IMR-90 (cell line): ENCODE measurements around the gene LAMA4. TPM values are rescaled to one million over a fixed set of nuclear protein-coding genes. Genes with fewer than 3 reads are reported as not detected.

Source experiments
- ATAC-seq: fragments of 200-7000 bp; cut with Tn5 transposase; 2 replicates; pipeline ENCODE4 v1.9.1; 2020; ENCODE audit warnings: low read depth, mild to moderate bottlenecking, moderate library complexity
- BruUV-seq: library from RNA; stranded (reverse); fragments of 400-500 nt; replicated peaks from 2 replicates; lab custom pipeline; 2021; lab: Mats Ljungman, UMichigan
- CTCF ChIA-PET: fragments of 300-600 bp; formaldehyde crosslinking; extraction: SDS; loops from one replicate; lab custom pipeline; 2021; ENCODE audit warnings: antibody characterized with exemption; lab: Yijun Ruan, JAX
- POLR2A ChIA-PET: fragments of 300-600 bp; sonication (Branson Sonifier 250); formaldehyde crosslinking; loops from one replicate; lab custom pipeline; 2022; ENCODE audit warnings: antibody characterized with exemption; ENCODE audit not compliant: unreplicated experiment; lab: Charles Lee
- DNase-seq: peaks from one replicate; pipeline ENCODE4 v3.0.0; 2013
- H2AFZ ChIP-seq: replicated peaks from 2 replicates; pipeline ENCODE3; 2013; ENCODE audit warnings: low read length, mild to moderate bottlenecking; ENCODE audit not compliant: poor library complexity
- H2AK5ac ChIP-seq: 2 replicates; pipeline ENCODE4 v1.6.1; 2013; ENCODE audit warnings: low read depth, low read length, inconsistent platforms
- H2AK9ac ChIP-seq: replicated peaks from 2 replicates; pipeline ENCODE3; 2013; ENCODE audit warnings: mild to moderate bottlenecking, low read depth, low read length, moderate library complexity; ENCODE audit not compliant: poor library complexity
- H2BK120ac ChIP-seq: 2 replicates; pipeline ENCODE4 v1.6.1; 2013; ENCODE audit warnings: low read depth, low read length, inconsistent platforms
- H2BK15ac ChIP-seq: 3 replicates; pipeline ENCODE4 v1.6.1; 2013; ENCODE audit warnings: low read depth, low read length, inconsistent platforms
- H2BK20ac ChIP-seq: 2 replicates; pipeline ENCODE4 v1.6.1; 2013; ENCODE audit warnings: low read depth, mild to moderate bottlenecking, inconsistent platforms, low read length, moderate library complexity
- H2BK5ac ChIP-seq: 2 replicates; pipeline ENCODE4 v1.6.1; 2013; ENCODE audit warnings: mild to moderate bottlenecking, low read depth, low read length, inconsistent platforms; ENCODE audit not compliant: poor library complexity, severe bottlenecking
- H3K14ac ChIP-seq: replicated peaks from 2 replicates; pipeline ENCODE4 v1.6.1; 2013; ENCODE audit warnings: low read depth, low read length, inconsistent platforms
- H3K18ac ChIP-seq: 2 replicates; pipeline ENCODE4 v1.6.1; 2013; ENCODE audit warnings: low read depth, low read length, control low read depth
- H3K23ac ChIP-seq: 2 replicates; pipeline ENCODE4 v1.6.1; 2013; ENCODE audit warnings: low read depth, low read length, inconsistent platforms
- H3K27ac ChIP-seq: 2 replicates; pipeline ENCODE4 v1.5.1; 2013; ENCODE audit warnings: mild to moderate bottlenecking, control low read depth, low read length; ENCODE audit not compliant: insufficient read depth
- H3K27me3 ChIP-seq: 2 replicates; pipeline ENCODE4 v1.6.1; 2013; ENCODE audit warnings: low read length; ENCODE audit not compliant: control insufficient read depth, insufficient read depth
- H3K36me3 ChIP-seq: 2 replicates; pipeline ENCODE4 v1.6.1; 2013; ENCODE audit warnings: low read length, mixed read lengths; ENCODE audit not compliant: control insufficient read depth, insufficient read depth
- H3K4ac ChIP-seq: 2 replicates; pipeline ENCODE4 v1.6.1; 2013; ENCODE audit warnings: low read depth, low read length, inconsistent platforms
- H3K4me1 ChIP-seq: 2 replicates; pipeline ENCODE4 v1.6.1; 2013; ENCODE audit warnings: low read length, mixed read lengths; ENCODE audit not compliant: control insufficient read depth, insufficient read depth
- H3K4me2 ChIP-seq: 2 replicates; pipeline ENCODE4 v1.6.1; 2013; ENCODE audit warnings: low read depth, mild to moderate bottlenecking, control low read depth, low read length, moderate library complexity
- H3K4me3 ChIP-seq: 2 replicates; pipeline ENCODE4 v1.5.1; 2013; ENCODE audit warnings: low read depth, mild to moderate bottlenecking, control low read depth, low read length, moderate library complexity; ENCODE audit not compliant: insufficient read depth
- H3K56ac ChIP-seq: 2 replicates; pipeline ENCODE4 v1.6.1; 2013; ENCODE audit warnings: low read length, inconsistent platforms; ENCODE audit not compliant: insufficient read depth; ENCODE audit errors: extremely low read depth
- H3K79me1 ChIP-seq, 2 experiments: 2 replicates each; pipeline ENCODE4 v1.6.1; 2013; ENCODE audit warnings: low read length in 2 of 2, inconsistent platforms in 1 of 2, low read depth in 1 of 2
- H3K9ac ChIP-seq: 2 replicates; pipeline ENCODE4 v1.6.1; 2013; ENCODE audit warnings: low read depth, low read length, control low read depth
- H3K9me1 ChIP-seq: 2 replicates; pipeline ENCODE4 v1.6.1; 2013; ENCODE audit warnings: low read length, inconsistent platforms; ENCODE audit not compliant: insufficient read depth
- H3K9me3 ChIP-seq: 2 replicates; pipeline ENCODE4 v1.6.1; 2013; ENCODE audit warnings: low read length; ENCODE audit not compliant: control insufficient read depth, insufficient read depth
- H4K20me1 ChIP-seq: 2 replicates; pipeline ENCODE4 v1.6.1; 2013; ENCODE audit warnings: low read length, inconsistent platforms; ENCODE audit not compliant: insufficient read depth
- H4K5ac ChIP-seq: 2 replicates; pipeline ENCODE4 v1.6.1; 2013; ENCODE audit warnings: mild to moderate bottlenecking, low read depth, low read length, control low read depth
- H4K8ac ChIP-seq, 2 experiments: 2 replicates each; pipeline ENCODE4 v1.6.1; 2013; ENCODE audit warnings: low read depth in 2 of 2, low read length in 2 of 2, control low read depth in 1 of 2, inconsistent platforms in 1 of 2
- H4K91ac ChIP-seq: 2 replicates; pipeline ENCODE4 v1.6.1; 2013; ENCODE audit warnings: low read depth, low read length, inconsistent platforms; ENCODE audit not compliant: insufficient read depth
- CEBPB ChIP-seq: IDR thresholded peaks from 2 replicates; pipeline ENCODE4 v1.6.1; 2012; ENCODE audit warnings: low read depth, low read length, improper control_type of control experiment
- CHD1 ChIP-seq: IDR thresholded peaks from 2 replicates; pipeline ENCODE4 v1.6.1; 2012; ENCODE audit warnings: low read depth, low read length, improper control_type of control experiment
- CTCF ChIP-seq: conservative IDR thresholded peaks from 2 replicates; pipeline ENCODE4 v1.5.1; 2012; ENCODE audit warnings: mild to moderate bottlenecking, low read depth, low read length, improper control_type of control experiment
- ELK1 ChIP-seq: fragments of 150-350 bp; IDR thresholded peaks from 2 replicates; pipeline ENCODE4 v1.6.1; 2016; ENCODE audit warnings: low read depth, mild to moderate bottlenecking, low read length, moderate library complexity, borderline replicate concordance
- NFE2L2 ChIP-seq: fragments of 150-350 bp; IDR thresholded peaks from 2 replicates; pipeline ENCODE4 v1.6.1; 2016; ENCODE audit warnings: low read depth, mild to moderate bottlenecking, low read length
- RAD21 ChIP-seq: IDR thresholded peaks from 2 replicates; pipeline ENCODE4 v1.6.1; 2012; ENCODE audit warnings: low read length, improper control_type of control experiment
- RCOR1 ChIP-seq: IDR thresholded peaks from 2 replicates; pipeline ENCODE4 v1.6.1; 2012; ENCODE audit warnings: mild to moderate bottlenecking, low read length, improper control_type of control experiment; ENCODE audit not compliant: insufficient replicate concordance
- WGBS, 2 experiments: methylation state at CpG; one replicate each; pipeline versions ENCODE4 v1.1.5 to v1.1.7; 2013; ENCODE audit warnings: missing lambda C conversion rate in 2 of 2; ENCODE audit not compliant: insufficient read length in 1 of 2; ENCODE audit errors: extremely low coverage in 2 of 2; 5-methylcytosine and 5-hydroxymethylcytosine counted together
- dilution Hi-C: fragments of 300-500 bp; cut with HindIII; formaldehyde crosslinking; loops from one replicate; pipeline ENCODE4 v1.14.3; 2018; ENCODE audit warnings: low sequenced_read_pairs; ENCODE audit not compliant: unreplicated experiment
- in situ Hi-C: fragments of 300-500 bp; cut with MboI; formaldehyde crosslinking; loops from 3 replicates; pipeline ENCODE4 v1.14.3; 2019; ENCODE audit warnings: low sequenced_read_pairs, inconsistent platforms, mixed read lengths
- intact Hi-C: fragments of 100-400 bp; cut with micrococcal nuclease; formaldehyde crosslinking; loops from 2 replicates; pipeline ENCODE4 v1.10.0; 2022
- polyA plus RNA-seq, 3 experiments: library from polyadenylated mRNA; depleted of rRNA; stranded (reverse); fragments of >200 nt; gene quantifications; 2 replicates each; pipeline ENCODE4 v1.2.3, GENCODE V29; 2012; ENCODE audit warnings: low replicate concordance in 1 of 3
- total RNA-seq: library from RNA; depleted of rRNA; stranded (reverse); fragments of >200 nt; gene quantifications from 2 replicates; pipeline ENCODE4 v1.2.3, GENCODE V29; 2012

LAMA4 gene
- total and polyA plus RNA-seq, 2 of the 4 experiments (the other 2 are of a cell fraction): 33.9 to 35.8 TPM

- TF ChIP-seq RCOR1: no peak
Measured at GRCh38 chr6:112245511-112246203, 8.7 kb downstream of the LAMA4 start (continued).

GRCh38 chr6:112243861-112244827 lies 10.2 kb downstream of the LAMA4 start:
- no peak for TF ChIP-seq CEBPB
- no peak for TF ChIP-seq CTCF
- no peak for TF ChIP-seq CHD1
- no peak for TF ChIP-seq ELK1
- no peak for TF ChIP-seq RAD21
- TF ChIP-seq RCOR1: no peak
- no peak for TF ChIP-seq NFE2L2
- H2BK15ac ChIP-seq: peak overlapping the region; percentile 35; the same call in 1 of the 3 replicates
- H3K27me3 ChIP-seq: no peaks in the 10 kb centered on the region
- H2AK9ac ChIP-seq: no peak overlapping the region
- ChIA-PET CTCF (no interaction called here), POLR2A (no interaction called here)
- H2BK20ac ChIP-seq: peak overlapping the region; percentile 90; the same call in 1 of the 2 replicates
- H3K56ac ChIP-seq: no peak overlapping the region
- H2AK5ac ChIP-seq: peak overlapping the region; percentile 75; the same call in 1 of the 2 replicates
- ATAC-seq: no peak
- H3K18ac ChIP-seq: peak overlapping the region; percentile 88
- 0 out of 2 replicates have a peak overlapping the region, but pooled peaks have one; percentile 60 for H3K9ac ChIP-seq
- H3K9me1 ChIP-seq: peaks cover 13% of the 10 kb centered on the region
- peak overlapping the region; percentile 40 to 74; a peak in 2 of 4 replicates for H4K8ac ChIP-seq
- no peak overlapping the region for H2AFZ ChIP-seq
- H4K5ac ChIP-seq: peak overlapping the region; percentile 99
- H4K91ac ChIP-seq: 0 out of 2 replicates have a peak overlapping the region, but pooled peaks have one; percentile 56
- DNase-seq: no peak
- peak overlapping the region; percentile 73 for H3K14ac ChIP-seq
- H3K9me3 ChIP-seq: no peaks in the 10 kb centered on the region
- H3K23ac ChIP-seq: peak overlapping the region; percentile 60
- peaks cover 8% of the 10 kb centered on the region for H3K36me3 ChIP-seq
- peaks cover 20% of the 10 kb centered on the region for H3K4me1 ChIP-seq
- 80% methylated on average over 1 of the region's 11 CpGs; no CpG with 5 or more reads in 1 of the 2 experiments for WGBS, 2 experiments
- in situ Hi-C loops: no loop called here
- peaks cover 11 to 23% of the 10 kb centered on the region in 2 experiments for H3K79me1 ChIP-seq
- dilution Hi-C loops: no loop called here
- no peaks in the 10 kb centered on the region for H4K20me1 ChIP-seq
- H3K4me2 ChIP-seq: peak overlapping the region; percentile 86
- intact Hi-C loops: no loop called here
- H2BK5ac ChIP-seq: peak overlapping the region; percentile 30
- BruUV-seq: no TSS peak
- H3K4ac ChIP-seq: peak overlapping the region; percentile 73
- peak overlapping the region; percentile 93 for H3K27ac ChIP-seq
- no peak overlapping the region for H3K4me3 ChIP-seq
- peak overlapping the region; percentile 83 for H2BK120ac ChIP-seq
